HEK293T (cell line): Measurements from ENCODE around the gene ATP8A1.

Experiments
- CTCF ChIA-PET: fragments of 350-600 bp; formaldehyde crosslinking; extraction: SDS; loops from one replicate; lab custom pipeline; 2021; ENCODE audit warnings: antibody characterized with exemption, inconsistent platforms; lab: Yijun Ruan, JAX
- POLR2A ChIA-PET: fragments of 350-600 bp; formaldehyde crosslinking; extraction: SDS; loops from one replicate; lab custom pipeline; 2020; ENCODE audit warnings: antibody characterized with exemption, inconsistent platforms; lab: Yijun Ruan, JAX
- DNase-seq: peaks from one replicate; pipeline ENCODE4 v3.0.0; 2012; ENCODE audit warnings: mixed read lengths; ENCODE audit errors: extremely low spot score
- ARNT ChIP-seq: fragments of 450-650 bp; IDR thresholded peaks from 2 replicates; pipeline ENCODE4 v1.6.1; 2017; ENCODE audit warnings: mild to moderate bottlenecking
- BHLHE40 ChIP-seq: fragments of 450-650 bp; IDR thresholded peaks from 2 replicates; pipeline ENCODE4 v1.6.1; 2016; ENCODE audit warnings: mild to moderate bottlenecking, moderate library complexity, borderline replicate concordance
- CTBP1 ChIP-seq: fragments of 450-650 bp; IDR thresholded peaks from 2 replicates; pipeline ENCODE4 v1.6.1; 2016; ENCODE audit warnings: borderline replicate concordance
- ELF4 ChIP-seq: fragments of 450-650 bp; IDR thresholded peaks from 2 replicates; pipeline ENCODE4 v1.6.1; 2017; ENCODE audit warnings: antibody characterized with exemption
- FOXA1 ChIP-seq: fragments of 450-650 bp; IDR thresholded peaks from 2 replicates; pipeline ENCODE4 v1.6.1; 2016; ENCODE audit warnings: mild to moderate bottlenecking
- FOXK2 ChIP-seq: fragments of 450-650 bp; IDR thresholded peaks from 2 replicates; pipeline ENCODE4 v1.6.1; 2016; ENCODE audit warnings: mild to moderate bottlenecking
- FOXM1 ChIP-seq: fragments of 450-650 bp; IDR thresholded peaks from 2 replicates; pipeline ENCODE4 v1.6.1; 2017; ENCODE audit warnings: mild to moderate bottlenecking, borderline replicate concordance
- HDGF ChIP-seq: fragments of 450-650 bp; IDR thresholded peaks from 2 replicates; pipeline ENCODE4 v1.6.1; 2017; ENCODE audit warnings: antibody characterized with exemption, borderline replicate concordance
- L3MBTL2 ChIP-seq: fragments of 450-650 bp; conservative IDR thresholded peaks from 2 replicates; pipeline ENCODE4 v1.6.1; 2016; ENCODE audit warnings: mild to moderate bottlenecking
- LEF1 ChIP-seq: fragments of 450-650 bp; IDR thresholded peaks from 2 replicates; pipeline ENCODE4 v1.6.1; 2017; ENCODE audit warnings: mild to moderate bottlenecking, borderline replicate concordance
- NFRKB ChIP-seq: fragments of 450-650 bp; IDR thresholded peaks from 2 replicates; pipeline ENCODE4 v1.6.1; 2016; ENCODE audit warnings: mild to moderate bottlenecking, moderate library complexity
- SP1 ChIP-seq: fragments of 450-650 bp; IDR thresholded peaks from 2 replicates; pipeline ENCODE4 v1.6.1; 2017
- SUZ12 ChIP-seq: fragments of 450-650 bp; IDR thresholded peaks from 2 replicates; pipeline ENCODE4 v1.6.1; 2016; ENCODE audit warnings: mild to moderate bottlenecking
- TARDBP ChIP-seq: fragments of 450-650 bp; IDR thresholded peaks from 2 replicates; pipeline ENCODE4 v1.6.1; 2016
- ZNF384 ChIP-seq: fragments of 450-650 bp; IDR thresholded peaks from 2 replicates; pipeline ENCODE4 v1.6.1; 2016
- TF ChIP-seq, protein P1 (sequence below): fragments of 450-650 bp; IDR thresholded peaks from 2 replicates; pipeline ENCODE4 v1.6.1; 2016

ATP8A1 gene

DNA sequence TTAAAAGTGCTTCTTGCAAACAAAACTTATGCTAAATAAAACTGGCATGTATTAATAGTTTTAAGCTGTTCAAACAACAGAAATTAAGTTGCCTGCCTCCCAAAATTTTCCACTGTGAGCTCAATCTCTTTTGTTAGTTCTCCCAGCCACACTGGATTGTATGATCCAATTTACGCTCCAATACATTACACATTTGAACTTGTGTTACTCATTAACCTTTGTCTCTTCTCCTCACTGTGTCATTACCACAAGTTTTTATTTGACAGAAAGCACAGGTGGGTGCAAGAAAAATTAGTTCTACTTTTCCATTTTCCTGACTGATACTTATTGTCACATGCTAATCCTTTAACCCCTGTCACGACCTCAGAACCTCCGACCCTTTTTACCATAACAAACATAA, 204.1 kb downstream of the ATP8A1 start:
- CTCF ChIA-PET, result no interaction called here

GRCh38 chr4:42446823-42447222, 210.1 kb downstream of the ATP8A1 start:
- DNase-seq, result no peak
- no peak for TF ChIP-seq FOXA1
- no peak for TF ChIP-seq L3MBTL2
- no peak for TF ChIP-seq SP1
- no peak for TF ChIP-seq BHLHE40
- no peak for TF ChIP-seq ELF4
- TF ChIP-seq, protein P1, sequence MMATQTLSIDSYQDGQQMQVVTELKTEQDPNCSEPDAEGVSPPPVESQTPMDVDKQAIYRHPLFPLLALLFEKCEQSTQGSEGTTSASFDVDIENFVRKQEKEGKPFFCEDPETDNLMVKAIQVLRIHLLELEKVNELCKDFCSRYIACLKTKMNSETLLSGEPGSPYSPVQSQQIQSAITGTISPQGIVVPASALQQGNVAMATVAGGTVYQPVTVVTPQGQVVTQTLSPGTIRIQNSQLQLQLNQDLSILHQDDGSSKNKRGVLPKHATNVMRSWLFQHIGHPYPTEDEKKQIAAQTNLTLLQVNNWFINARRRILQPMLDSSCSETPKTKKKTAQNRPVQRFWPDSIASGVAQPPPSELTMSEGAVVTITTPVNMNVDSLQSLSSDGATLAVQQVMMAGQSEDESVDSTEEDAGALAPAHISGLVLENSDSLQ, result no peak
- no peak for TF ChIP-seq CTBP1
- TF ChIP-seq NFRKB, result no peak
- no peak for TF ChIP-seq TARDBP
- TF ChIP-seq HDGF, result no peak
- no peak for TF ChIP-seq ARNT
- no peak for TF ChIP-seq ZNF384
- no peak for TF ChIP-seq LEF1
- no peak for TF ChIP-seq FOXK2
- no peak for TF ChIP-seq FOXM1
- TF ChIP-seq SUZ12, result no peak
- ChIA-PET CTCF (no interaction called here), POLR2A (no interaction called here)

More for the DNA sequence above, 204.1 kb downstream of the ATP8A1 start:
- DNase-seq, result no peak
- POLR2A ChIA-PET, result no interaction called here
- TF ChIP-seq CTBP1 (no peak), SP1 (no peak), ZNF384 (no peak), ELF4 (no peak), L3MBTL2 (no peak), SUZ12 (no peak), NFRKB (no peak), FOXA1 (no peak), HDGF (no peak)

DNA sequence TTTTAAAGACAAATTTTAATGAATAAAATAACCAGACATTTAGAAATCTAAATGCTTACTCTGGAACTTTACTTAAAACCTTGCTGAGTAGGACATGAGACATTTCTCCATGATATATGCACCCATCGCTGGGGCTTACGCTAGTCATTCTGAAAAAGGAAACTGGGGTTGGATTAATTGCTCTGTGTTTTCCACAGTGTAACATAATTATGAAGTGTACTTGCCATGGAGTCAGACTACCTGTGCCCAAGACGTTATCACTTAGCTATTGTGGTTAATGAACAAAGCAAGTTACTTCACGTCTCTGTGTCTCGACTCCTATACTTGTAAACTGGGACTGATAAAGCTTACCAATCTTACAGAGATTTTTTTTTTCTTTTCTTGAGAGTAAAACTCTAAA, 211.9 kb downstream of the ATP8A1 start:
- CTCF ChIA-PET, result no interaction called here
- TF ChIP-seq BHLHE40, result no peak
- TF ChIP-seq FOXM1, result no peak
- TF ChIP-seq FOXA1, result no peak
- TF ChIP-seq ARNT, result no peak
- no peak for TF ChIP-seq HDGF
- TF ChIP-seq SUZ12, result no peak
- no peak for TF ChIP-seq SP1
- TF ChIP-seq, protein P1, result no peak
- no peak for TF ChIP-seq TARDBP
- TF ChIP-seq NFRKB, result no peak
- no peak for TF ChIP-seq FOXK2
- TF ChIP-seq CTBP1, result no peak
- no peak for TF ChIP-seq L3MBTL2
- TF ChIP-seq ELF4, result no peak
- no peak for TF ChIP-seq LEF1
- TF ChIP-seq ZNF384, result no peak
- POLR2A ChIA-PET, result no interaction called here
- no peak for DNase-seq

GRCh38 chr4:42442601-42443000, 214.3 kb downstream of the ATP8A1 start:
- TF ChIP-seq CTBP1 (no peak), FOXA1 (no peak), ARNT (no peak), NFRKB (no peak), ELF4 (no peak), FOXM1 (no peak), BHLHE40 (no peak), ZNF384 (no peak), SP1 (no peak)
- no peak for DNase-seq
- ChIA-PET CTCF (no interaction called here), POLR2A (no interaction called here)

DNA sequence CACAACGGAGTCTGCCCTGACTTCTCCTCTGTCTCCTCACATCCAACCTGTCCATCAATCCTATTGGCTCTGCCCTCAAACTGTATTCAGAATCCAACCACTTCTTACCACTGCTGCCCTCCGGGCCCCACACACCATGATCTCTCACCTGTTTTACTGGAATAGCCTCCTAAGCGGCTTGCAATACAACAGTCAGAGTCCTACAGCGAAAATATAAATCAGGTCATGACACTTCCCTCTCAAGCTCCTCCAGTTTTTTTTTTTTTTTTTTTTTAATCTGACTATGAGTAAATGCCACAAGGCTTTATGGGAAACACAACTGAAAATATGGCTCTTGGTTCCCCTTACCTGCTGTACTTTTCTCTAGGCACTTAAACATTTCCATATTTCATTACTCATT, 216.8 kb downstream of the ATP8A1 start:
- POLR2A ChIA-PET, result no interaction called here
- TF ChIP-seq SUZ12 (no peak), ZNF384 (no peak), LEF1 (no peak), TARDBP (no peak), FOXM1 (no peak), FOXA1 (no peak), FOXK2 (no peak), NFRKB (no peak), ARNT (no peak), SP1 (no peak), ELF4 (no peak), CTBP1 (no peak), BHLHE40 (no peak), HDGF (no peak), L3MBTL2 (no peak)
- TF ChIP-seq, protein P1, result no peak
- DNase-seq, result no peak
- CTCF ChIA-PET, result interaction anchor here (0.6 kb wide), 1 partner anchor 9 kb away, joined by 3 read pairs; no protein-coding TSS in a partner anchor

- no peak for TF ChIP-seq ELF4
- no peak for DNase-seq
- ChIA-PET CTCF (no interaction called here), POLR2A (no interaction called here)
These were observed 219.9 kb downstream of the ATP8A1 start for GRCh38 chr4:42436928-42437565.
